Stimulated activated CD4-positive, alpha-beta T cell treated with anti-CD3 and anti-CD28 coated beads, Interleukin-4, amount 100 ng/mL, for 48 hours (primary cell): Measurements from ENCODE around the gene RNF227.

Experiments
- DNase-seq, 2 donors: peaks; one replicate each; pipeline ENCODE4 v3.0.0-alpha.2; 2020; ENCODE audit warnings: low read depth in 2 of 2

The RNF227 gene

DNA sequence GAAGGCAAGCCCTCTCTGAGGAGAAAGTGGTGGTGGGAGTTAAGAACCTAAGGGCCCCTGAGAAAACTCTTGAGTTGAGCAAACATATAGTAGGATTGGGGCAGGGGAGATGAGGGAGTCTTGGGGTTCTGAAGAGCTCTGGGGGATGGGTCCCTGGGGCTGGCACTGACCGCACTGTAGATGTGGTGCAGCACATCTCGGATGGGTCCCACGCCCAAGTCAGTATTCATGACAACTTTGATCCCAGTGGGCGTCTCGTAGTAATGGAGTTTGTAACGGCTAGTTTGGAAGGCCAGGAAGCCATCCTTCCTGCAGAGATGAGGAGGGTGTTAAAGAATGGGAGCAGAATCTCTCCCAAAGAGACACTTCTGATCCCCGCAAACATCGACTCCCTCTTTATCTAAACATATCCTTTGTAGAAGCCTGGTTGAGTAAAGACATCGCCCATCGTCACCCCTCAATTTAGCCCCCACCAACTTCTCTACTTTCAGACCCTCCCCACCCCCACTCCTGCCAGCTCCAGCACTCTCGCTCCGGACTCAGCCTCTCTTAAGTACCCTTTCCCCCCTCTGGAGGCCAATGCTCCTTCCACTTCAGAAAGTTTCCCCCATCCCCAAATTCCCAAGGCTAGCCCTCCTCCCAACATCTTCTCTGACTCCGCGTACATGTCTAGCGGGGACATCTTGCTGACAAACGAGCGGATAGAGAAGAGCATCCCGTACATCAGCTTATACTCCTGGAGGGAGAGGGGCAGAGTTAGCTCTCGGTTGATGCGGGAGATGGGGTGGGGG is 14.9 kb upstream of the RNF227 start:
- no peak for DNase-seq

DNA sequence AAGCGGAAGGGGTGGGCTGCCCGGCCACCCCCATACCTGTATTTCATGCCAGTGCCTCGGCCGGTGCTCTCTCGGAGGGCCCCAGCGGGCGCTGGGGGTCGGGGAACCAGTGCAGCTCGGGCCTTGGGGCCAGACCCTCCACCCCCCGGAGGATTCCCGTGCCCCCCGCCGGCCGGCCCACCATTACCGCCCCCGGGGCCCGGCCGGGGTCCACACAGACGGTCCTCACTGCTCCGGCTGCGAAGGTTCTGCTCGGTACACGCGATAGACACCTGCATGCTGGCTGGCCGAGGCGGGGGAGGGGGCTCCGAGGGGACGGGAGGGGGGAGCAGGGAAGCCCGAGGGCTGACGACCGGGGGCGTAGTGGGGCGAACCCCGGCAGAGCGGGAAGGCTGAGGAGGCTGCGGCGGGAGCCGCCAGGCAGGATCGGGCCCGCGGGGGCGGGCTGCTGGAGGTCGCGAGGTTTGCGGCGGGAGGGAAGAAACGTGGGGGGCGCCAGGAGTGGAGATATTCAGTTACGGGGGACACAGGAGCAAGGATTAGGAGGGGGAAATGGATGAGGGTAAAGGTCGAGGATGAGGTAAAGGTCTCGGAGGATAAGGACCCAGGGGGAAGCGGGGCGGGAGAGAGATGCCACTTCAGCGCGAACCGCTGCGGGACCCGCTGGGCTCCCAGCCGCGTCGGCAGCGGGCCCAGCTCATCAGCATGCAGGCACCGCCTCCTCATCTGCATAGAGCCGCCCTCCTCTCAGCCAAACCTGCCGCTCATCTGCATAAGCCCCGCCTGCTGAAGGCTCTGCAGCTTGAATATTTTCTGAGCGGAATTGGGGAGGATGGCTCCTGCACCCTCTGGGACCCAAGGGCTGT is 13.3 kb upstream of the RNF227 start, which contains the start of gene KCNAB3:
Gene KCNAB3 (minus strand): TSS at position 699 of the 866 bp plus-strand sequence. CDS start 421 bp downstream, at position 278.
- DNase-seq, result peak; percentile 45 to 47

- no peak for DNase-seq
Observed at GRCh38 chr17:7927596-7927995, 11.5 kb upstream of the RNF227 start.

- DNase-seq, result peak; percentile 74 to 77
Observed at GRCh38 chr17:7922845-7923628, 6.9 kb upstream of the RNF227 start.

- no peak for DNase-seq
Observed at GRCh38 chr17:7922269-7922844, 6.3 kb upstream of the RNF227 start.

DNA sequence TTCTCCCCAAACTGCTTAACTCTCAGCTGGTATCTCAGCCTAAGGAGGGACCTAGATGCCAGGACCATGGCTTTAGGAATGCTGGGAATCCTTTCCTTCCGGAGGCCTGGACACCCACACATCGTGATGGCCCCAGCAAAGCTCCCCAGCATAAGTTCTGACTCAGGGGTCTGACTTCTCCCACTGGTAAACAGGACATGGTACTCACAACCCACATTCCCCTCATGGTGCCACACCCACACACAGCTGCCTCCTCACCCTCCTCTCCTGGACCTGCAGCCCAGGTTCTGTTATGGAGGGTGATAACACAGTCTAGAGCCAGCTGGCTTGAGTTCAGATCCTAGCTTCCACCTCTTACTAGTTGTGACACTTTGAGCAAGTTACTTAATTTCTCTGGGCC is 719 bp upstream of the RNF227 start:
- no peak for DNase-seq

GRCh38 chr17:7916385-7916682 is 245 bp upstream of the RNF227 start:
- DNase-seq, result no peak

GRCh38 chr17:7915179-7915610 is 894 bp downstream of the RNF227 start:
- no peak for DNase-seq

GRCh38 chr17:7912927-7913524 is 3.1 kb downstream of the RNF227 start:
- no peak for DNase-seq

GRCh38 chr17:7911116-7911515 is 5.0 kb downstream of the RNF227 start:
- DNase-seq, result no peak

DNA sequence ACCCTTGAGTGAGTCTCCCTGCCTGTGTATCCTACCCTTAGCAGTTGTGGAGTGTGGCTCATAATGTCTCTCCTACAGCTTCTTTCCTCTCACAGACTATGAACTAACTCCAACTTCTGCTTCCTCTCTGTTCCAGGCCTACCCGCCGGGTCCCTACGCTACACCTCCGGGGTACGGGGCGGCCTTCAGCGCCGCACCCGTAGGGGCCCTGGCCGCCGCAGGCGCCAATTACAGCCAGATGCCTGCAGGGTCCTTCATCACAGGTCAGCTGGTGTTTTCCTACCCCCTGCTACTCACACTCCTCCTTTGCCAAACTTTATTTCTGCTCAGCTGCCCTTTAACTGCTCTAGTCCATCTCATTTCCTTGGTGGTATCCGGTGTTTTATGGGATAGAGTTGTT is 5.4 kb downstream of the RNF227 start:
- DNase-seq, result no peak

GRCh38 chr17:7910281-7910680 is 5.8 kb downstream of the RNF227 start:
- DNase-seq, result no peak

- DNase-seq, result no peak
Observed at GRCh38 chr17:7909089-7909488, 7.0 kb downstream of the RNF227 start.

- DNase-seq, result no peak
Observed at GRCh38 chr17:7903154-7904103, 12.7 kb downstream of the RNF227 start.

GRCh38 chr17:7897773-7898172 is 18.3 kb downstream of the RNF227 start:
- no peak for DNase-seq

- DNase-seq, result no peak
Observed at GRCh38 chr17:7897090-7897489, 19.0 kb downstream of the RNF227 start.

DNA sequence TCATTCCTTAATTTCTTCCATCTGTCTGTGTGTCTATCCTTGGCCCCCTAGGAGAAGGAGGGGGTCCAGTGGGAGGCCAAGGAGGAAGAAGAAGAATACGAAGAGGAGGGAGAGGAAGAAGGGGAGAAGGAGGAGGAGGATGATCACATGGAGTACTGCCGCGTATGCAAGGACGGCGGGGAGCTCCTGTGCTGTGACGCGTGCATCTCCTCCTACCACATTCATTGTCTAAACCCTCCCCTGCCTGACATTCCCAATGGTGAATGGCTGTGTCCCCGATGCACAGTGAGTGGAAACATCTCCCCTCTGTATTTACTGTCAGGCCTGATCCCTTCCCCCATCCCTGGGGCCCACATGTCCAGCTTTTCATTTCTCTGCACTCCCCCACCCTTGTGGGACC is 21.2 kb downstream of the RNF227 start:
- no peak for DNase-seq

- DNase-seq, result no peak
Observed at GRCh38 chr17:7894226-7894625, 21.9 kb downstream of the RNF227 start.

- DNase-seq, result no peak
Observed at GRCh38 chr17:7893187-7893880, 22.8 kb downstream of the RNF227 start.
